ENCODE measurements around the gene MDFI. TPM values are rescaled to one million over a fixed set of nuclear protein-coding genes. Genes with fewer than 3 reads are reported as not detected.

Gene MDFI
- total RNA-seq, 1 donor from 2014 or later, result 48.3 TPM

- no peak for DNase-seq (ENCODE audit: low spot score, unreplicated experiment)
- H3K36me3 Mint-ChIP-seq (ENCODE audit: insufficient read depth), result no peaks in the 10 kb centered on the region
- peaks cover 30% of the 10 kb centered on the region for H3K27me3 Mint-ChIP-seq
- H3K4me3 Mint-ChIP-seq (ENCODE audit: low read depth), result no peak overlapping the region
- TF ChIP-seq CTCF (IDR thresholded peaks at IDR 0.05; ENCODE audit: unreplicated experiment), result no peak
- H3K9me3 Mint-ChIP-seq (ENCODE audit: low read depth), result no peaks in the 10 kb centered on the region
- H3K27ac Mint-ChIP-seq, result no peak overlapping the region
- H3K4me1 Mint-ChIP-seq (ENCODE audit: low read depth), result no peaks in the 10 kb centered on the region
Measured at GRCh38 chr6:41696788-41697187, 58.5 kb downstream of the MDFI start.

DNA sequence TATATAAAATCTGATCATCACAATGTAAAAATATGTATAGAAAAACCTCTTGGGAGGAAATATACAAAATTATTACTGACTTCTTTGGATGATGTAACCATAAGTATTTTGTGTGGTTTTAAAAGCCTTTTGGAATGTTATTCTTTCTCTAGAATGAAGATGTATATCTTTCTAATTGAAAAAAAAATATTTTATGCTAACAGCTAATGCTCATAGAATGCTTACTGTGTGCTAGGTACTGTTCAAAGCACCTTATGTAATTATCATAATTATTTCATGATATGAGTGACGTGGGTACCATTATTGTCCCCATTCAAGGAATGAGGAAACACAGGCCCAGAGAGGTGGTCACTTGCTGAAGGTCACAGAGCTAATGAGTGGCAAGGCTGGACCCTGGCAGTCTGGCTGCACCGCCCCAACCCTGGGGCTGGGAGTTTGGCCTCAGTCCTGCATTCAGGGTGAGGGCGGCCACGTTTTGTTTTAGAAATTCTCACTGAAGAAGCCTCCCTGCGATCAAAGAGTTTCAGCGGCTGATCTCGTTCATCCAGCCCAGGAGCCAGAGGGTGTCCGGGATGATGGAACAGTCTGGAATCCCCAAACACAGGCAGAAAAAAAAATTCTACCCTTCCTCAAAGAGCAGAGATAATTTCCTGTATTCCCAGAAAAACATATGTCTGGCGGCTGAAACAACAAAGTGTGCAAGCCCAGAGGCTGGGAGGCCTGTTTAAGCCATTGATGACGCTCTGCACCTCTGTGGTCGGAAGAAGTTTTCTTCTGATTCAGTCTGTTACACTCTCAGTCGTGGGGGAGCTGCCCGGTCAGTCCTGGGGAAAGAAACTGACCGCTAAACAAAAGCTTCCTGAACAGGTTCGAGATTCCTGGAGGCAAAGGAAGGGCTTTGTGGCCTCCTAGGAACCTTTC, 59.9 kb downstream of the MDFI start:
- H3K9me3 Mint-ChIP-seq (ENCODE audit: low read depth), result no peaks in the 10 kb centered on the region
- H3K4me1 Mint-ChIP-seq (ENCODE audit: low read depth), result no peaks in the 10 kb centered on the region
- H3K27ac Mint-ChIP-seq, result no peak overlapping the region
- no peak for TF ChIP-seq CTCF (IDR thresholded peaks at IDR 0.05; ENCODE audit: unreplicated experiment)
- DNase-seq (ENCODE audit: low spot score, unreplicated experiment), result no peak
- peaks cover 24% of the 10 kb centered on the region for H3K27me3 Mint-ChIP-seq
- H3K4me3 Mint-ChIP-seq (ENCODE audit: low read depth), result no peak overlapping the region
- no peaks in the 10 kb centered on the region for H3K36me3 Mint-ChIP-seq (ENCODE audit: insufficient read depth)

GRCh38 chr6:41699063-41699462, 60.8 kb downstream of the MDFI start:
- H3K27me3 Mint-ChIP-seq, result peaks cover 31% of the 10 kb centered on the region
- no peak overlapping the region for H3K4me3 Mint-ChIP-seq (ENCODE audit: low read depth)
- no peak overlapping the region for H3K27ac Mint-ChIP-seq
- no peak for TF ChIP-seq CTCF (IDR thresholded peaks at IDR 0.05; ENCODE audit: unreplicated experiment)
- no peaks in the 10 kb centered on the region for H3K9me3 Mint-ChIP-seq (ENCODE audit: low read depth)
- DNase-seq (ENCODE audit: low spot score, unreplicated experiment), result no peak
- no peaks in the 10 kb centered on the region for H3K36me3 Mint-ChIP-seq (ENCODE audit: insufficient read depth)
- no peaks in the 10 kb centered on the region for H3K4me1 Mint-ChIP-seq (ENCODE audit: low read depth)

GRCh38 chr6:41700463-41701347, 62.4 kb downstream of the MDFI start:
- Mint-ChIP-seq H3K27ac (no peak overlapping the region), H3K27me3 (peaks cover 29% of the 10 kb centered on the region), H3K9me3 (ENCODE audit: low read depth) (no peaks in the 10 kb centered on the region), H3K4me3 (ENCODE audit: low read depth) (no peak overlapping the region), H3K36me3 (ENCODE audit: insufficient read depth) (no peaks in the 10 kb centered on the region), H3K4me1 (ENCODE audit: low read depth) (no peaks in the 10 kb centered on the region)
- TF ChIP-seq CTCF (IDR thresholded peaks at IDR 0.05; ENCODE audit: unreplicated experiment), result no peak
- no peak for DNase-seq (ENCODE audit: low spot score, unreplicated experiment)

GRCh38 chr6:41702089-41702745, 63.9 kb downstream of the MDFI start:
- no peak overlapping the region for H3K4me3 Mint-ChIP-seq (ENCODE audit: low read depth)
- DNase-seq (ENCODE audit: low spot score, unreplicated experiment), result no peak
- no peak overlapping the region for H3K27ac Mint-ChIP-seq
- no peaks in the 10 kb centered on the region for H3K36me3 Mint-ChIP-seq (ENCODE audit: insufficient read depth)
- H3K27me3 Mint-ChIP-seq, result peaks cover 34% of the 10 kb centered on the region
- no peak for TF ChIP-seq CTCF (IDR thresholded peaks at IDR 0.05; ENCODE audit: unreplicated experiment)
- no peaks in the 10 kb centered on the region for H3K9me3 Mint-ChIP-seq (ENCODE audit: low read depth)
- no peaks in the 10 kb centered on the region for H3K4me1 Mint-ChIP-seq (ENCODE audit: low read depth)
